ENCODE measurements around the gene RNU7-1.

- TF ChIP-seq EZH2phosphoT487 (IDR thresholded peaks at IDR 0.05; ENCODE audit: insufficient read depth, low read depth) (no peak), EZH2 (IDR thresholded peaks at IDR 0.05; ENCODE audit: insufficient read depth, poor library complexity, severe bottlenecking) (no peak)
These were observed 21.3 kb upstream of the RNU7-1 start for GRCh38 chr12:6921996-6922946.
